Measurements from ENCODE around the gene ABCG1.

Gene ABCG1

DNA sequence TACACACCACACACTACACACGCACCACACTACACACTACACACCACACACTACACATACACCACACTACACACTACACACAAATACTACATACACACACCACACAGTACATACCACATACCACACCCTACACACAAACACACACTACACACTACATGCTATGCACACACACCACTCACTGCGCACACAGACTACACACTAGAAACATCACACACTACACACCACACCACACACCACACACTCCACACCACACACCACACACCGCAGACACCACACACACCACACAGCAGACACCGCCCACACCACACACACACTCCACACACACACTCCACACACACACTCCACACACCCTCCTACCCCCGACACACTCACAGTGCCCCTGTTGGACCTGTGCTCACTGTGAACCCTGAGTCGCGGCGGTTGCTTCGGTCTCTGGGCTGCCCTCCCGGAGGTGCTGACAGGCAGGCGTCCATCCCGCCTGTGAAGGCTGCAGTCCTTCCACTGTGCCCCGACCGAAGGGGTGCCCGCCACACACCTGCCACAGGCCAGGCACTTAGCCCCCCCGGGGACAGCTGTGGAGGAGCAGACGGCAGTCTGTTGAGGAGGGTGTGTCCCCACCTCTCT, 74.8 kb downstream of the ABCG1 start:
- no peak for DNase-seq

GRCh38 chr21:42294273-42294880, 75.4 kb downstream of the ABCG1 start:
- no peak for DNase-seq

GRCh38 chr21:42295845-42296244, 76.9 kb downstream of the ABCG1 start:
- DNase-seq, result no peak

DNA sequence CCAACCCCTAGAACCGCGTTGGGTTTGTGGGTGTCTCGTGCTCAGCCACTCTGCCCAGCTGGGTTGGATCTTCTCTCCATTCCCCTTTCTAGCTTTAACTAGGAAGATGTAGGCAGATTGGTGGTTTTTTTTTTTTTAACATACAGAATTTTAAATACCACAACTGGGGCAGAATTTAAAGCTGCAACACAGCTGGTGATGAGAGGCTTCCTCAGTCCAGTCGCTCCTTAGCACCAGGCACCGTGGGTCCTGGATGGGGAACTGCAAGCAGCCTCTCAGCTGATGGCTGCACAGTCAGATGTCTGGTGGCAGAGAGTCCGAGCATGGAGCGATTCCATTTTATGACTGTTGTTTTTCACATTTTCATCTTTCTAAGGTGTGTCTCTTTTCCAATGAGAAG, 77.6 kb downstream of the ABCG1 start:
- no peak for DNase-seq

DNA sequence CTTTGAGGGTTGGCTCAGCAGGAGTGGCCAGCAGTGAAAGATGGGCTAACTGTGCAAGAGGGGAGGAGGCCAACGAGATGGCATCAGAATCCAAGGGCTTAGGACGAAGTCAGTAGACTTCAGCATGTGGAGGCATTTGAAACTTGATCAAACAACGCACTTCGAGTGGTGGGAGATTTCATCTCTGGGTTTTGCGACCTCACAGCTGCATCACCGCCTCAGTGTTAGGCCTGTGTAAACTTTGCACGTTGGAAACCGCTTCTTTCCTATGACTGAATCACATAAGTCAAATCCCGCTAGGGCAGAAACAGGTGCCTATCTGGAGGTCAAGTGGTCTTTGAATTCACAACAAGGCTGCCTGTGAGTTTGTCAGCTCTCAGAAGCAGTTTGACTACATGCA, 78.4 kb downstream of the ABCG1 start:
- no peak for DNase-seq

- DNase-seq, result no peak
Measured at GRCh38 chr21:42298237-42298636, 79.3 kb downstream of the ABCG1 start.

GRCh38 chr21:42298657-42299056, 79.7 kb downstream of the ABCG1 start:
- DNase-seq, result no peak

GRCh38 chr21:42299324-42300044, 80.5 kb downstream of the ABCG1 start:
- no peak for DNase-seq

GRCh38 chr21:42300045-42300583, 81.2 kb downstream of the ABCG1 start:
- no peak for DNase-seq

DNA sequence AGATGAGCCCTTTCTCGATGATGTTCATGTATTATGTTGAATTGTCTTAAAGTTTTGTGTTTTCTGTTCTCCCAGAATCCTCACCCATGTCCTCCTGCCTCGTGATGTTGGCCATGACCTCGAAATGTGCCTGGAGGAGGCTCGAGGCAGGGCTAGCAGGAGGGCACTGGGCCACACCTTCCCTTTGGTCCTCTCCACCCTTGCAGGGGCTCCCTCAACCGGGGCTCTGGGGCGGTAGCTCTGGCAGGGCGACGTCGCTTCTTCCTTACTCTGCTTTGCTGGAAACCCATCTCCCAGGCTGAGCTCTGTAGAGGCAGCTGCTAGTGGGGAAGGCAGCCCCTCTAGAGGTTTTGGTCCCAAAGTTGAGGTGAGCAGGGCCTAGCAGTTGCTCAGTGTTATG, 82.0 kb downstream of the ABCG1 start:
- DNase-seq, result no peak

- DNase-seq, result no peak
Measured at GRCh38 chr21:42301371-42302075, 82.6 kb downstream of the ABCG1 start.

GRCh38 chr21:42302076-42302650, 83.2 kb downstream of the ABCG1 start:
- DNase-seq, result no peak

DNA sequence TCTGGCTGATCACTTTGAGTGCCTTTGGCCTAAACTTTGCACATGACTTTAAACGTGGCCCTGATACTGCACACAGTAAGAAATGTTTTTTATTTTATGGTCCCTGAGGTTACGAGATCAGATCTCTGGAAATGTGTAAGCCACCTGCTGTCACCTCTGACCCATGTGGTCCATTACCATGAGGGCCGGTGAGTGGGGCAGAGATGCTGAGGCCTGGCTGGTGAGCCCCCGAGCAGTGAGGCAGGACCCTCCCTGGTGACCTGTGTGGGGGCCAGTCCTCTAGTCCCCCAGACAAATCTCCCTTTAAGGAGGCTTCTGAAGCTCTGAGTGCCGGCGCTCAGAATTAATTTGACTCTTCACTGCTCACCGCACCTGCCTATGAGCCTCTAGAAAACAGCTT, 83.9 kb downstream of the ABCG1 start:
- DNase-seq, result no peak

GRCh38 chr21:42303443-42303842, 84.5 kb downstream of the ABCG1 start:
- no peak for DNase-seq

DNA sequence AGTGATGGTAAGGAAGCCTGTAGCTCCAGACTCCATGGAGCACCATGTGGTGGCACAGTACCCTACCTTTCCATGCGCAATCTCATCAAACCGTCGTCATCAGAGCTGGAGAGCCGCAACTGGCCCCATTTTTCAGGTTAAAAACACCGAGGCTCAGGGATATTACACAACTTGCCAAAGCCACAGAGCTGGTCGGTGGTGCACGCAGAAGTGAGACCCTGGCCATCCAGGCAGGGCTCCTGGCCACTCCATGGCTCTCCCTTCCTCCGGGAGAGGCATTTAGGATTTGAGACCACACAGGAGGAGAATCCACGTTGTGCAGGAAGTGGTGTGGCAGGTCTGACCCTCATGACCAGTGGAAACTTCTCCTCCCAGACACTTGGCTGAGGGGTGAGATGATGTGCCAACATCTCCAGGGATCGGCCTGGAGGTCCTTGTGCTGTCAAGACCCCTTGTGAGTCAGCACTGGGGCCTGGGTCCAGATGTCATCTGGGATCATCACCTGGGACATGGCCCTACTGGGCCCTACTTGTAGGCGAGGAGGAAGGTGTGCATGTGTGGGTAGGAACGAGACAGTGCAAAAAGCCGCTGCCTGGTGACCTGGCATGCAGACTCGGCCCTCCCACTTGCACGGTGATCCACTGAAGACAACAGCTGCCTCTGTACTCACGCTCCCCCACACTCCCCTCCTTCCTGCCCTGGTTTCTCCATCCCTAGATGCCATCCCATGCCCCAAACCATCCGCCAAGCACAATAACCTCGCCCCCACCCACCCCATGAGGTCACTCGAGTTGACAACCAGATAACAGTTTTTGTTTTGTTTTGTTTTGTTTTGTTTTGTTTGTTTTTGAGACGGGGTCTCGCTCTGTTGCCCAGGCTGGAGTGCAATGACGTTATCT, 85.9 kb downstream of the ABCG1 start:
- no peak for DNase-seq

DNA sequence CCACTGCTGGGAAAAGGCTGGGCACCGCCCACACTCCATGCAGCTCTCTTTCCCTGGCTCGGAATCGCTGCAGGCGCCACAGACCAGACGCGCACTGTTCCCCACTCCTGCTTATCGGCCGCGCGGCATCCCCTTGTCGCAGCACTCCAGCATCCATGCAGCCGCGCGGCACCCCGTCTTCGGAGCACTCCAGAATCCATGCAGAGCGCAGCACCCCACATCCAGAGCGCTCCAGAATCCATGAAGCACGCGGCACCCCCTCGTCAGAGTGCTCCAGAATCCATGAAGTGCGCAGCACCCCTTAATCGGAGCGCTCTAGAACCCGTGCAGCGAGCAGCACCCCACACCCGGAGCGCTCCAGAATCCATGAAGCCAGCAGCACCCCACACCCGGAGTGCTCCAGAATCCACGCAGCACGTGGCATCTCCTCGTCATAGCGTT, 86.8 kb downstream of the ABCG1 start:
- DNase-seq, result no peak

- no peak for DNase-seq
Measured at GRCh38 chr21:42306366-42307035, 87.6 kb downstream of the ABCG1 start.

DNA sequence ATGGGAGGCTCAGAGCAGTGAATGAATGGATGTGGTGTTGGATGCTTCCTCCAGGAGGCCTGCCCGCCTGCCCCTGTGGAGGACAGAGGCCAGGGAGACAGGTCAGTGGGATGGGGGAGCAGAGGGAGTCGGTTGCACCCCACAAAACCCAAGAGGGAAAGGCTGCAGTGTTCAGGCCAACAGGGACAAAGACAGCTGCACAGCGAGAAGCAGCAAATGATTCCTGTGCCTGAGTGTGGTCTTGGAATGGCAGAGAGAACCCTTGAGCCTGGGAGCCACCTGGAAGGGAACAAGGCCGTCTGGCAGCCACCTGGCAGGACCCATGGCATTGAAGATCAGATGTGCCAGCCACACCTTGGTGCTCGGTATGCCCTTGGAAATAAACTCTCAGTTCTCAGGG, 88.2 kb downstream of the ABCG1 start:
- DNase-seq, result no peak

- no peak for DNase-seq
Measured at GRCh38 chr21:42308161-42308913, 89.4 kb downstream of the ABCG1 start.

DNA sequence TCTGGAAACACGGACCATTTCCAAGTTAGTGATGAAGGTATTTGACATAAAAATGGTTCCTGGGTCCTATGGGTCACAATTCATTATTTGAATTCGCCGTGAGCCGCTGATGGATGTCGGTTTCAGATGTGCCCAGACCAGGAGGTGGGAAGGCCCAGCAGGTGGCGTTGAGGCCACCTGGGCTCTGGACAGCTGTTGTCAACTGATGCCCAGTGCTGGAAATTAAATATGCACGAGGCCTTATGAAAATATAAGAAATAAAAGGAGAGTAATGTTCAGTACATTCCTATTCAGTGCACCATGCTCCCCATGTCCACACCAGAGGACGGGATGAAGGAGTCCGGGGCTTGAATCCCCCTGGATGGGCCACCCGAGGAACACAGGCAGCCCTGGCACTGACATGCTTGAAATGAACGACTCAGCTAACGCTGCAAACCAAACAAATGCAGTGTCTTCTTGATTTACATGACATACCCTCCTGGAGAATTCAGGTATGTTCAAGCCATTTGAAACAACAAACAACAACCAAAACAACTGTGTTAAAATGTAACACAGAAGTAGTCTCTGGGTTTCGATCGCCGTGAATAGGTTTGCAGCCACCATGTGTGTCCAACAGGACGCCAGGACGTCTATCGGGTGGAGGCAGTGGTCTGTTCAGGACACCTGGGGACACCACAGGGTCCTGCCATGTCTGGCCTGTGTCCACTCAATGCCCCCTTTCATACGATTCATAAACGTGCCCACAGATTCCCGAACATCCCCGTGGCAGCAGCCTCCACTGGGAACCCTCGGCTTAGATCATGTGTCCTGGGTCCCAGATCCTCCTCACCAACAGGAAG, 90.2 kb downstream of the ABCG1 start:
- no peak for DNase-seq

Measured in amniotic stem cell (primary cell).